Measurements from ENCODE around the gene ELP1. TPM values are rescaled to one million over a fixed set of nuclear protein-coding genes. Genes with fewer than 3 reads are reported as not detected.

ELP1 gene, protein sequence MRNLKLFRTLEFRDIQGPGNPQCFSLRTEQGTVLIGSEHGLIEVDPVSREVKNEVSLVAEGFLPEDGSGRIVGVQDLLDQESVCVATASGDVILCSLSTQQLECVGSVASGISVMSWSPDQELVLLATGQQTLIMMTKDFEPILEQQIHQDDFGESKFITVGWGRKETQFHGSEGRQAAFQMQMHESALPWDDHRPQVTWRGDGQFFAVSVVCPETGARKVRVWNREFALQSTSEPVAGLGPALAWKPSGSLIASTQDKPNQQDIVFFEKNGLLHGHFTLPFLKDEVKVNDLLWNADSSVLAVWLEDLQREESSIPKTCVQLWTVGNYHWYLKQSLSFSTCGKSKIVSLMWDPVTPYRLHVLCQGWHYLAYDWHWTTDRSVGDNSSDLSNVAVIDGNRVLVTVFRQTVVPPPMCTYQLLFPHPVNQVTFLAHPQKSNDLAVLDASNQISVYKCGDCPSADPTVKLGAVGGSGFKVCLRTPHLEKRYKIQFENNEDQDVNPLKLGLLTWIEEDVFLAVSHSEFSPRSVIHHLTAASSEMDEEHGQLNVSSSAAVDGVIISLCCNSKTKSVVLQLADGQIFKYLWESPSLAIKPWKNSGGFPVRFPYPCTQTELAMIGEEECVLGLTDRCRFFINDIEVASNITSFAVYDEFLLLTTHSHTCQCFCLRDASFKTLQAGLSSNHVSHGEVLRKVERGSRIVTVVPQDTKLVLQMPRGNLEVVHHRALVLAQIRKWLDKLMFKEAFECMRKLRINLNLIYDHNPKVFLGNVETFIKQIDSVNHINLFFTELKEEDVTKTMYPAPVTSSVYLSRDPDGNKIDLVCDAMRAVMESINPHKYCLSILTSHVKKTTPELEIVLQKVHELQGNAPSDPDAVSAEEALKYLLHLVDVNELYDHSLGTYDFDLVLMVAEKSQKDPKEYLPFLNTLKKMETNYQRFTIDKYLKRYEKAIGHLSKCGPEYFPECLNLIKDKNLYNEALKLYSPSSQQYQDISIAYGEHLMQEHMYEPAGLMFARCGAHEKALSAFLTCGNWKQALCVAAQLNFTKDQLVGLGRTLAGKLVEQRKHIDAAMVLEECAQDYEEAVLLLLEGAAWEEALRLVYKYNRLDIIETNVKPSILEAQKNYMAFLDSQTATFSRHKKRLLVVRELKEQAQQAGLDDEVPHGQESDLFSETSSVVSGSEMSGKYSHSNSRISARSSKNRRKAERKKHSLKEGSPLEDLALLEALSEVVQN (N-terminal part only)
- 50.9 TPM for total RNA-seq

DNA sequence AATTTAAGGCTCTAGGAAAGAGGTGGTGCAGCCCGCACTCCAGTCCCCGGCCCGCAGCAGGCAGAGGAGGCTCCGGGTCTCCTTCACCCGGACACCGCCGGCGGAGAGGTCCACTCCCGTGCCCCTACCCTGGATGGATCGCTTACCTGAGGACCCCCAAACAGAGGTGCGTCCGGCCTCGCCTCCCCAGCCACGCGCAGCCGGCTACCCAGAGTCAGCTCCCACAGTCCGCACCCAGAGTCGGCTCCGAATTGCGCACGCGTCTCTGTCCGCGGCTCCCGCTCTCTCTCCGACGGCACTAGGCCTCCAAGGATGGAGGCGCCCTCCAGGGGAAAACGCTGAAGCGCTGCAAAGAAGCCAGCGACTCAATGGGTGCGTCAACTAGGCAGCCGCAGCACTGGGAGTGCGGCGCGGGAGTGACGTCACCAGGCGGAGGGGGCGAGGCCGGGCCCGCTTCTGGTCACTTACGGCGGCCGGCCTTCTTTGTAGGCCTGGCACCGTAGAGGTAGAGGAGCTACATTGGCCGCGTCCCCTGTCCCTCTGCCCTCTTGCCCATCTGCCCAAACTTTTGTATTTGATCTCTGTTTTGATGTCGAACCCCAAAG lies at the start of gene ELP1:
TSS of gene ELP1 (minus strand) at position 407 of the 605 bp plus-strand sequence. CDS start 2,978 bp downstream, outside the sequence.

DNA sequence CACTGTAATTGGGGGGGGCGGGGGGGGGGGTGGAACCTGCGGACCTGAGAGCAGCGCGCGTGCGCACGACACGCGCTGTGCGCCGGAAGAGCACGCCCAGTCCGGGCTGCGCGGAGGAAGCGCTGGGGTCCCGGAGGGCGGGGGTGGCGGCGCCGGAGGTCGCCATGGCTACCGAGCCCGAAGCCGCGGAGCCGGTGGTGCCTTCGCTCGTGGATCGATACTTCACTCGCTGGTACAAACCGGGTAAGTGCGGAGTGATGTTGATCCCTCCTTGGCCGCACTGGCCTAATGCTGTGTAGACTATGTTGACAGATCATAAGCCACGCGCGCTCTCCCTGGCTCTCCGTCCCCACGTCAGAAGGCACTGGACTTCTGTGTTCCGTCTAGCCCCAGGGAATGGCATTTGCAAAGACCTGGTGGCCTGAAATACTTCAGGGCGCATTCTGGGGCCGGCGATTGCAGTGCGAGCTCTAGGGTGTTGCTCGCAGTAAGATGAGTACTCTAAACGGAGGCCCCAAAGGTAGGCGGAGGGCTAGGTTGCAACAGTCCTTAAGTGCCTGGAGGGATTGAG lies 484 bp upstream of the ELP1 start, which contains the start of gene ABITRAM:
TSS of gene ABITRAM (plus strand) at position 78 of the 571 bp plus-strand sequence. CDS start at position 165, 87 bp downstream.

DNA sequence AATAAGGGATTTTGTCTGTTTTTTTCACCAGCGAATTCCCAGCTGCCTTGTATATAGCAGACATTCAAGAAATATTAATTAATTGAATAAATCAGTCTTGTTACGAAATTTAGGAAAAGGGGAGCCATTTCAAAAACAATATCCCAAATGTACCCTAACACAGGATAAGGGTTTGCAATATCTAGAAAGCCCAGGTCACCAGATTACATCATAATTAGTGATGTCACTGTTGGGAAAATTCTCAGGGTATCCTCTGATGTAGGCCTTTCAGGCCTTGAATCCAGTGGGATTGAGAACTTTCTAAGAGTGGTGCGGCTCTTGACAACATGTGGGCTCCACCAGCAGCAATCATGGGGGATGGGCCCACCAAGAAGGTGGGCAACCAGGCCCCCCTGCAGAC lies 71.9 kb downstream of the ELP1 start, which contains the start of gene ACTL7A:
TSS of gene ACTL7A (plus strand) at position 270 of the 400 bp plus-strand sequence. CDS start at position 327, 57 bp downstream.

DNA sequence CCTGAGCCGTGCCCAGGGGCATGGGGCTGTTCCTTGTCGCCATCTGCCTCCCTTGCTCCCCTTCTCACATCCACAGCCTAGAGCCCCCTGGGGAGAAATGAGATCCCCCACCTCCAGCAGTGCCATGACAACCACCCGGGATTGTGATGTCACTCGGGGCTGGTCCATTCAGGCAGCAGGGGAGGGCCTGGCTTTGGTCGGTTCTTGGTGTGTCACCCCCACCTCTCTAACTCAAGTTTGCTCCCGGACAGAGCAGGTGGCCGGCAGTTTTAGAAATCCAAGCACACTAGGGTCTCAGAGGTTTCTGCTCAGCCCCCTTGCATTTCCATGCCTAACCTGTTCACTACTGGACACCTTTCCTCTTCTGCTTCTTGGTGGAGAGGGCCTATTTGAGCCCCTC lies 78.0 kb downstream of the ELP1 start, which contains the start of gene ACTL7B:
TSS of gene ACTL7B (minus strand) at position 99 of the 400 bp plus-strand sequence. CDS start at position 43, 56 bp downstream.

Other genes starting within 250 kb of the ELP1 start
- gene ACTL7B, start 78.1 kb downstream of the ELP1 start, total RNA-seq = not detected
- gene ACTL7A, start 71.9 kb downstream of the ELP1 start, total RNA-seq = not detected
- gene ABITRAM, start 276 bp upstream of the ELP1 start, total RNA-seq = 14.6 TPM
- 65.6 TPM for gene CTNNAL1, start 79.4 kb upstream of the ELP1 start, total RNA-seq
- gene TMEM245, start 185.8 kb upstream of the ELP1 start, total RNA-seq = 99.2 TPM
- gene FRRS1L, start 233.1 kb upstream of the ELP1 start, total RNA-seq = 28.0 TPM

Data from camera-type eye (tissue), 1 donor.